Measurements from ENCODE around the gene HUS1B.
"Not testable (repeated sequence)": the region's sequence is repeated elsewhere in the genome, so short reads cannot be mapped to it uniquely, and the experiment has no call there.

The HUS1B gene

GRCh38 chr6:656460-657252, at the start of gene HUS1B:
HUS1B (minus strand) TSS chr6:657100; CDS start chr6:656944, 156 bp downstream.
- DNase-seq = no peak

- no peak for DNase-seq
Measured at GRCh38 chr6:706146-706545, 49.2 kb upstream of the HUS1B start.

GRCh38 chr6:705047-705446, 48.1 kb upstream of the HUS1B start:
- DNase-seq = peak; percentile 31

GRCh38 chr6:704046-704445, 47.1 kb upstream of the HUS1B start:
- no peak for DNase-seq

- DNase-seq = no peak
Measured at GRCh38 chr6:703552-703951, 46.7 kb upstream of the HUS1B start.

- no peak for DNase-seq
Measured at GRCh38 chr6:701700-702479, 45.0 kb upstream of the HUS1B start.

GRCh38 chr6:701215-701614, 44.3 kb upstream of the HUS1B start:
- no peak for DNase-seq

GRCh38 chr6:700490-700889, 43.6 kb upstream of the HUS1B start:
- DNase-seq = no peak

- DNase-seq = no peak
Measured at GRCh38 chr6:699319-699718, 42.4 kb upstream of the HUS1B start.

GRCh38 chr6:694431-695126, 37.7 kb upstream of the HUS1B start:
- not testable (repeated sequence) for DNase-seq

GRCh38 chr6:693723-694009, 36.8 kb upstream of the HUS1B start:
- no peak for DNase-seq

- peak; percentile 64 for DNase-seq
Measured at GRCh38 chr6:692858-693722, 36.2 kb upstream of the HUS1B start, which contains the start of gene EXOC2. EXOC2 (minus strand) TSS chr6:693139; CDS start chr6:637818, 55,321 bp downstream.

GRCh38 chr6:692356-692851, 35.5 kb upstream of the HUS1B start:
- peak; percentile 68 for DNase-seq

- no peak for DNase-seq
Measured at GRCh38 chr6:689223-689622, 32.3 kb upstream of the HUS1B start.

- no peak for DNase-seq
Measured at GRCh38 chr6:686497-686896, 29.6 kb upstream of the HUS1B start.

- no peak for DNase-seq
Measured at GRCh38 chr6:684831-685636, 28.1 kb upstream of the HUS1B start.

GRCh38 chr6:683742-684440, 27.0 kb upstream of the HUS1B start:
- DNase-seq = peak; percentile 36

GRCh38 chr6:680666-681340, 23.9 kb upstream of the HUS1B start:
- no peak for DNase-seq

- DNase-seq = no peak
Measured at GRCh38 chr6:680251-680650, 23.4 kb upstream of the HUS1B start.

- no peak for DNase-seq
Measured at GRCh38 chr6:679282-679681, 22.4 kb upstream of the HUS1B start.
